HEK293 (cell line): Measurements from ENCODE around the gene HIPK4.
A peak's percentile ranks its signal among the peaks of the same experiment; 100 is the strongest.

Experiments used
- BCL6B ChIP-seq: fragments of 450-650 bp; formaldehyde crosslinking; IDR thresholded peaks from 2 replicates; pipeline ENCODE4 v1.5.1; 2017; ENCODE audit warnings: missing biosample characterization, missing genetic modification characterization
- GLI4 ChIP-seq: fragments of 450-650 bp; formaldehyde crosslinking; IDR thresholded peaks from 2 replicates; pipeline ENCODE4 v1.5.1; 2016; ENCODE audit warnings: missing biosample characterization, missing genetic modification characterization
- KLF17 ChIP-seq: fragments of 450-650 bp; formaldehyde crosslinking; IDR thresholded peaks from 2 replicates; pipeline ENCODE4 v1.5.1; 2016; ENCODE audit warnings: missing biosample characterization, missing genetic modification characterization
- OVOL3 ChIP-seq: fragments of 450-650 bp; formaldehyde crosslinking; IDR thresholded peaks from 2 replicates; pipeline ENCODE4 v1.5.1; 2016; ENCODE audit warnings: missing biosample characterization, missing genetic modification characterization
- PBX3 ChIP-seq: sonication (generic); formaldehyde crosslinking; IDR thresholded peaks from 2 replicates; pipeline ENCODE4 v1.8.1; 2022; ENCODE audit warnings: mild to moderate bottlenecking, moderate library complexity, missing genetic modification reagents
- PRDM1 ChIP-seq: fragments of 450-650 bp; formaldehyde crosslinking; IDR thresholded peaks from 2 replicates; pipeline ENCODE4; 2016; ENCODE audit warnings: missing biosample characterization, missing genetic modification characterization
- RBAK ChIP-seq: fragments of 450-650 bp; formaldehyde crosslinking; IDR thresholded peaks from 2 replicates; pipeline ENCODE4 v1.5.1; 2016; ENCODE audit warnings: missing biosample characterization, missing genetic modification characterization
- SCRT1 ChIP-seq: fragments of 450-650 bp; formaldehyde crosslinking; IDR thresholded peaks from 2 replicates; pipeline ENCODE4 v1.5.1; 2016; ENCODE audit warnings: missing biosample characterization, missing genetic modification characterization, borderline replicate concordance
- ZBTB17 ChIP-seq: fragments of 450-650 bp; formaldehyde crosslinking; IDR thresholded peaks from 2 replicates; pipeline ENCODE4 v1.5.1; 2016; ENCODE audit warnings: missing biosample characterization, missing genetic modification characterization
- ZBTB7A ChIP-seq: fragments of 450-650 bp; formaldehyde crosslinking; IDR thresholded peaks from 2 replicates; pipeline ENCODE4 v1.5.1; 2016; ENCODE audit warnings: low read depth, missing biosample characterization, missing genetic modification characterization
- ZEB2 ChIP-seq: fragments of 450-650 bp; formaldehyde crosslinking; IDR thresholded peaks from 2 replicates; pipeline ENCODE4 v1.5.1; 2016; ENCODE audit warnings: missing biosample characterization, missing genetic modification characterization
- ZFHX2 ChIP-seq: fragments of 450-650 bp; formaldehyde crosslinking; conservative IDR thresholded peaks from 2 replicates; pipeline ENCODE4 v1.5.1; 2016; ENCODE audit warnings: missing biosample characterization, missing genetic modification characterization
- ZNF121 ChIP-seq: fragments of 450-650 bp; formaldehyde crosslinking; IDR thresholded peaks from 2 replicates; pipeline ENCODE4 v1.5.1; 2016; ENCODE audit warnings: missing biosample characterization, missing genetic modification characterization
- ZNF132 ChIP-seq: fragments of 450-650 bp; formaldehyde crosslinking; IDR thresholded peaks from 2 replicates; pipeline ENCODE4 v1.5.1; 2017; ENCODE audit warnings: missing biosample characterization, missing genetic modification characterization, borderline replicate concordance
- ZNF138 ChIP-seq: fragments of 450-650 bp; formaldehyde crosslinking; IDR thresholded peaks from 2 replicates; pipeline ENCODE4 v1.5.1; 2016; ENCODE audit warnings: missing biosample characterization, missing genetic modification characterization, borderline replicate concordance
- ZNF146 ChIP-seq: fragments of 450-650 bp; formaldehyde crosslinking; IDR thresholded peaks from 2 replicates; pipeline ENCODE4 v1.5.1; 2016; ENCODE audit warnings: missing biosample characterization, missing genetic modification characterization
- ZNF155 ChIP-seq: fragments of 450-650 bp; formaldehyde crosslinking; IDR thresholded peaks from 2 replicates; pipeline ENCODE4 v1.5.1; 2016; ENCODE audit warnings: missing biosample characterization, missing genetic modification characterization
- ZNF19 ChIP-seq: fragments of 450-650 bp; formaldehyde crosslinking; IDR thresholded peaks from 2 replicates; pipeline ENCODE4; 2016; ENCODE audit warnings: missing biosample characterization, missing genetic modification characterization, low read depth
- ZNF211 ChIP-seq: fragments of 450-650 bp; formaldehyde crosslinking; IDR thresholded peaks from 2 replicates; pipeline ENCODE4 v1.5.1; 2016; ENCODE audit warnings: low read depth, missing biosample characterization, missing genetic modification characterization
- ZNF214 ChIP-seq: fragments of 450-650 bp; formaldehyde crosslinking; IDR thresholded peaks from 2 replicates; pipeline ENCODE4 v1.5.1; 2017; ENCODE audit warnings: missing biosample characterization, mild to moderate bottlenecking, missing genetic modification characterization, borderline replicate concordance
- ZNF223 ChIP-seq: fragments of 450-650 bp; formaldehyde crosslinking; IDR thresholded peaks from 2 replicates; pipeline ENCODE4 v1.5.1; 2016; ENCODE audit warnings: missing biosample characterization, missing genetic modification characterization
- ZNF239 ChIP-seq: fragments of 450-650 bp; formaldehyde crosslinking; IDR thresholded peaks from 2 replicates; pipeline ENCODE4 v1.5.1; 2016; ENCODE audit warnings: missing biosample characterization, missing genetic modification characterization
- ZNF280D ChIP-seq: fragments of 450-650 bp; formaldehyde crosslinking; IDR thresholded peaks from 2 replicates; pipeline ENCODE4 v1.5.1; 2016; ENCODE audit warnings: missing biosample characterization, missing genetic modification characterization
- ZNF302 ChIP-seq: fragments of 450-650 bp; formaldehyde crosslinking; IDR thresholded peaks from 2 replicates; pipeline ENCODE4 v1.5.1; 2016; ENCODE audit warnings: missing biosample characterization, missing genetic modification characterization, low read depth
- ZNF335 ChIP-seq: fragments of 450-650 bp; formaldehyde crosslinking; conservative IDR thresholded peaks from 2 replicates; pipeline ENCODE4 v1.5.1; 2016; ENCODE audit warnings: missing biosample characterization, missing genetic modification characterization
- ZNF473 ChIP-seq: fragments of 450-650 bp; formaldehyde crosslinking; IDR thresholded peaks from 2 replicates; pipeline ENCODE4 v1.5.1; 2017; ENCODE audit warnings: missing biosample characterization, missing genetic modification characterization
- ZNF529 ChIP-seq: fragments of 450-650 bp; formaldehyde crosslinking; IDR thresholded peaks from 2 replicates; pipeline ENCODE4 v1.5.1; 2017; ENCODE audit warnings: missing genetic modification characterization, missing biosample characterization; ENCODE audit not compliant: insufficient replicate concordance
- ZNF555 ChIP-seq: fragments of 450-650 bp; formaldehyde crosslinking; conservative IDR thresholded peaks from 2 replicates; pipeline ENCODE4 v1.5.1; 2017; ENCODE audit warnings: missing biosample characterization, mild to moderate bottlenecking, missing genetic modification characterization, inconsistent platforms
- ZNF571 ChIP-seq: fragments of 450-650 bp; formaldehyde crosslinking; IDR thresholded peaks from 2 replicates; pipeline ENCODE4 v1.5.0; 2017; ENCODE audit warnings: missing biosample characterization, missing genetic modification characterization
- ZNF624 ChIP-seq: fragments of 450-650 bp; formaldehyde crosslinking; IDR thresholded peaks from 2 replicates; pipeline ENCODE4 v1.5.1; 2017; ENCODE audit warnings: missing biosample characterization, missing genetic modification characterization
- ZNF658 ChIP-seq: fragments of 450-650 bp; formaldehyde crosslinking; IDR thresholded peaks from 2 replicates; pipeline ENCODE4; 2016; ENCODE audit warnings: missing biosample characterization, missing genetic modification characterization
- ZNF660 ChIP-seq: fragments of 450-650 bp; IDR thresholded peaks from 2 replicates; pipeline ENCODE4 v1.5.1; 2018; ENCODE audit warnings: missing biosample characterization, mild to moderate bottlenecking, missing genetic modification characterization
- ZNF677 ChIP-seq: fragments of 450-650 bp; IDR thresholded peaks from 2 replicates; pipeline ENCODE4 v1.5.0; 2018; ENCODE audit warnings: missing biosample characterization, mild to moderate bottlenecking, missing genetic modification characterization, moderate library complexity
- ZNF701 ChIP-seq: fragments of 450-650 bp; formaldehyde crosslinking; IDR thresholded peaks from 2 replicates; pipeline ENCODE4 v1.5.1; 2016; ENCODE audit warnings: missing biosample characterization, missing genetic modification characterization
- ZNF791 ChIP-seq: fragments of 450-650 bp; formaldehyde crosslinking; IDR thresholded peaks from 2 replicates; pipeline ENCODE4 v1.5.1; 2016; ENCODE audit warnings: missing biosample characterization, missing genetic modification characterization
- ZSCAN23 ChIP-seq: fragments of 450-650 bp; formaldehyde crosslinking; IDR thresholded peaks from 2 replicates; pipeline ENCODE4 v1.5.1; 2016; ENCODE audit warnings: missing biosample characterization, missing genetic modification characterization

The HIPK4 gene

GRCh38 chr19:40425450-40426287, 35.7 kb upstream of the HIPK4 start, which contains the start of gene SERTAD1 (continued):
- TF ChIP-seq ZNF335 (tag by site-specific recombination) = peak; percentile 98
- 0 out of 2 replicates have a peak, but pooled peaks have one; percentile 18 for TF ChIP-seq ZNF223 (tag by site-specific recombination)
- no peak for TF ChIP-seq ZNF658
- TF ChIP-seq ZNF529 (tag by site-specific recombination) = no peak
- TF ChIP-seq ZNF624 (tag by site-specific recombination) = no peak
- no peak for TF ChIP-seq PRDM1
- no peak for TF ChIP-seq ZNF239 (tag by site-specific recombination)
- no peak for TF ChIP-seq ZNF302
- TF ChIP-seq ZNF473 (tag by site-specific recombination) = no peak
- no peak for TF ChIP-seq ZNF155 (tag by site-specific recombination)
- TF ChIP-seq ZBTB17 (tag by site-specific recombination) = peak; percentile 91
- no peak for TF ChIP-seq ZNF701
- no peak for TF ChIP-seq GLI4
- TF ChIP-seq ZNF146 (tag by site-specific recombination) = no peak
- no peak for TF ChIP-seq ZNF138 (tag by site-specific recombination)
- TF ChIP-seq ZNF280D = no peak
- TF ChIP-seq SCRT1 (tag by site-specific recombination) = no peak
- peak; percentile 86 for TF ChIP-seq KLF17 (tag by site-specific recombination)
- TF ChIP-seq BCL6B (tag by site-specific recombination) = no peak
- TF ChIP-seq ZNF132 = no peak
- TF ChIP-seq ZEB2 (tag by site-specific recombination) = peak; percentile 85; the same call in 1 of the 2 replicates
- TF ChIP-seq ZFHX2 (tag by site-specific recombination) = peak; percentile 99
- TF ChIP-seq ZNF121 (tag by site-specific recombination) = peak; percentile 91; the same call in 1 of the 2 replicates
- TF ChIP-seq RBAK = no peak
- TF ChIP-seq ZNF677 (tag by site-specific recombination) = no peak
- no peak for TF ChIP-seq OVOL3 (tag by site-specific recombination)
- no peak; the same call in 1 of the 2 replicates for TF ChIP-seq PBX3
- TF ChIP-seq ZNF571 (tag by site-specific recombination) = no peak
- TF ChIP-seq ZNF214 (tag by site-specific recombination) = no peak
- no peak for TF ChIP-seq ZNF19 (tag by site-specific recombination)
- TF ChIP-seq ZNF555 (tag by site-specific recombination) = no peak
- TF ChIP-seq ZBTB7A (tag by site-specific recombination) = peak; percentile 77; the same call in 1 of the 2 replicates
- no peak for TF ChIP-seq ZNF211 (tag by site-specific recombination)
- TF ChIP-seq ZNF791 (tag by site-specific recombination) = no peak; the same call in 1 of the 2 replicates
- TF ChIP-seq ZSCAN23 (tag by site-specific recombination) = 0 out of 2 replicates have a peak, but pooled peaks have one; percentile 9
- TF ChIP-seq ZNF660 (tag by site-specific recombination) = peak; percentile 94; the same call in 1 of the 2 replicates
